Body of pancreas (tissue), 4 donors: Measurements from ENCODE around the gene LRRC8A.
"Not testable (repeated sequence)": the region's sequence is repeated elsewhere in the genome, so short reads cannot be mapped to it uniquely, and the experiment has no call there.

Source experiments
- POLR2A ChIP-seq, 3 donors: fragments of 450-650 bp; IDR thresholded peaks; one replicate each; pipeline ENCODE4 v1.6.1; 2016; ENCODE audit warnings: antibody characterized with exemption in 3 of 3, mild to moderate bottlenecking in 2 of 3
- TF ChIP-seq, protein P1 (sequence below), 7 experiments: fragments of 450-650 bp in 4 of 7; fragments of 200-600 bp in 3 of 7; sonication (generic) in 3 of 7; IDR thresholded peaks; one replicate each; pipeline ENCODE4 v1.5.1; 2016 to 2019; ENCODE audit warnings: antibody characterized with exemption in 7 of 7

DNA sequence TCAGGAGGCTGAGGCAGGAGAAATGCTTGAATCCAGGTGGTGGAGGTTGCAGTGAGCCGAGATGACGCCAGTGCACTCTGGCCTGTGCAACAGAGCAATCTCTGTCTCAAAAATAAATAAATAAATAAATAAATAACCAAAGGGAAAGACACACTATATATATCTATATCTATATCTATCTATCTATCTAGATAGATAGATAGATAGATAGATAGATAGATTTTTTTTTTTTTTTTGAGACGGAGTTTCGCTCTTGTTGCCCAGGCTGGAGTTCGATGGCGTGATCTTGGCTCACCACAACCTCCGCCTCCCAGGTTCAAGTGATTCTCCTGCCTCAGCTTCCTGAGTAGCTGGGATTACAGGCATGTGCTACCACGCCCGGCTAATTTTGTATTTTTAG lies 79.5 kb downstream of the LRRC8A start:
- TF ChIP-seq, protein P1, sequence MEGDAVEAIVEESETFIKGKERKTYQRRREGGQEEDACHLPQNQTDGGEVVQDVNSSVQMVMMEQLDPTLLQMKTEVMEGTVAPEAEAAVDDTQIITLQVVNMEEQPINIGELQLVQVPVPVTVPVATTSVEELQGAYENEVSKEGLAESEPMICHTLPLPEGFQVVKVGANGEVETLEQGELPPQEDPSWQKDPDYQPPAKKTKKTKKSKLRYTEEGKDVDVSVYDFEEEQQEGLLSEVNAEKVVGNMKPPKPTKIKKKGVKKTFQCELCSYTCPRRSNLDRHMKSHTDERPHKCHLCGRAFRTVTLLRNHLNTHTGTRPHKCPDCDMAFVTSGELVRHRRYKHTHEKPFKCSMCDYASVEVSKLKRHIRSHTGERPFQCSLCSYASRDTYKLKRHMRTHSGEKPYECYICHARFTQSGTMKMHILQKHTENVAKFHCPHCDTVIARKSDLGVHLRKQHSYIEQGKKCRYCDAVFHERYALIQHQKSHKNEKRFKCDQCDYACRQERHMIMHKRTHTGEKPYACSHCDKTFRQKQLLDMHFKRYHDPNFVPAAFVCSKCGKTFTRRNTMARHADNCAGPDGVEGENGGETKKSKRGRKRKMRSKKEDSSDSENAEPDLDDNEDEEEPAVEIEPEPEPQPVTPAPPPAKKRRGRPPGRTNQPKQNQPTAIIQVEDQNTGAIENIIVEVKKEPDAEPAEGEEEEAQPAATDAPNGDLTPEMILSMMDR (IDR thresholded peaks at IDR 0.05): not testable (repeated sequence)
- TF ChIP-seq POLR2A (IDR thresholded peaks at IDR 0.05): not testable (repeated sequence)
